Osteoblast (primary cell): ENCODE data around the gene TEPSIN. TPM values are rescaled to one million over a fixed set of nuclear protein-coding genes. Genes with fewer than 3 reads are reported as not detected.

Source experiments
- DNase-seq: peaks from one replicate; pipeline ENCODE4 v3.0.0; 2011; ENCODE audit warnings: low spot score, mixed read lengths; ENCODE audit not compliant: insufficient read length; ENCODE audit errors: missing footprints
- H2AFZ ChIP-seq: 2 replicates; pipeline ENCODE4 v1.6.0; 2011; ENCODE audit warnings: mild to moderate bottlenecking, low read length
- H3K27ac ChIP-seq: 2 replicates; pipeline ENCODE4 v1.5.1; 2011; ENCODE audit warnings: mild to moderate bottlenecking, low read depth, low read length, moderate library complexity
- H3K27me3 ChIP-seq: 2 replicates; pipeline ENCODE4 v1.6.0; 2012; ENCODE audit warnings: mild to moderate bottlenecking, control low read depth, inconsistent platforms, low read length, moderate library complexity; ENCODE audit not compliant: insufficient read depth
- H3K36me3 ChIP-seq: 2 replicates; pipeline ENCODE4 v1.5.1; 2011; ENCODE audit warnings: mild to moderate bottlenecking, low read length, control low read depth, moderate library complexity; ENCODE audit not compliant: insufficient read depth
- H3K4me1 ChIP-seq: 2 replicates; pipeline ENCODE4 v1.5.1; 2011; ENCODE audit warnings: mild to moderate bottlenecking, low read length, control low read depth, moderate library complexity; ENCODE audit not compliant: insufficient read depth
- H3K4me2 ChIP-seq: 2 replicates; pipeline ENCODE4 v1.6.0; 2011; ENCODE audit warnings: mild to moderate bottlenecking, low read length; ENCODE audit not compliant: insufficient read depth
- H3K4me3 ChIP-seq: fragments of 200-600 bp; sonication (generic); 3 replicates; pipeline ENCODE4 v1.5.1; 2012; ENCODE audit warnings: mild to moderate bottlenecking, low read length, inconsistent platforms; ENCODE audit not compliant: insufficient read depth
- H3K79me2 ChIP-seq: 2 replicates; pipeline ENCODE4 v1.6.0; 2012; ENCODE audit warnings: mild to moderate bottlenecking, low read length, control low read depth, inconsistent platforms; ENCODE audit not compliant: insufficient read depth
- H3K9me3 ChIP-seq: 2 replicates; pipeline ENCODE4 v1.5.1; 2011; ENCODE audit warnings: low read depth, low read length, control low read depth
- H4K20me1 ChIP-seq: 2 replicates; pipeline ENCODE4 v1.6.0; 2012; ENCODE audit warnings: mild to moderate bottlenecking, low read length, control low read depth; ENCODE audit not compliant: insufficient read depth
- total RNA-seq: library from RNA; depleted of rRNA; stranded (reverse); fragments of >200 nt; gene quantifications from 2 replicates; pipeline ENCODE4 v1.2.3, GENCODE V29; 2012
- TF ChIP-seq, protein P1 (sequence below): IDR thresholded peaks from 2 replicates; pipeline ENCODE4 v1.5.1; 2011; ENCODE audit warnings: mild to moderate bottlenecking, low read depth, low read length, moderate library complexity; ENCODE audit errors: extremely low read depth

The TEPSIN gene
- total RNA-seq, 1 donor: 16.6 TPM

GRCh38 chr17:81250286-81251093 is 11.6 kb upstream of the TEPSIN start:
- no peak overlapping the region for H3K4me3 ChIP-seq
- H3K27ac ChIP-seq: no peak overlapping the region
- peaks cover 22% of the 10 kb centered on the region for H3K36me3 ChIP-seq
- no peaks in the 10 kb centered on the region for H3K9me3 ChIP-seq
- H3K79me2 ChIP-seq: peaks cover 8% of the 10 kb centered on the region
- H3K4me2 ChIP-seq: no peak overlapping the region
- H3K27me3 ChIP-seq: no peaks in the 10 kb centered on the region
- no peaks in the 10 kb centered on the region for H3K4me1 ChIP-seq
- no peak for DNase-seq
- TF ChIP-seq, protein P1, sequence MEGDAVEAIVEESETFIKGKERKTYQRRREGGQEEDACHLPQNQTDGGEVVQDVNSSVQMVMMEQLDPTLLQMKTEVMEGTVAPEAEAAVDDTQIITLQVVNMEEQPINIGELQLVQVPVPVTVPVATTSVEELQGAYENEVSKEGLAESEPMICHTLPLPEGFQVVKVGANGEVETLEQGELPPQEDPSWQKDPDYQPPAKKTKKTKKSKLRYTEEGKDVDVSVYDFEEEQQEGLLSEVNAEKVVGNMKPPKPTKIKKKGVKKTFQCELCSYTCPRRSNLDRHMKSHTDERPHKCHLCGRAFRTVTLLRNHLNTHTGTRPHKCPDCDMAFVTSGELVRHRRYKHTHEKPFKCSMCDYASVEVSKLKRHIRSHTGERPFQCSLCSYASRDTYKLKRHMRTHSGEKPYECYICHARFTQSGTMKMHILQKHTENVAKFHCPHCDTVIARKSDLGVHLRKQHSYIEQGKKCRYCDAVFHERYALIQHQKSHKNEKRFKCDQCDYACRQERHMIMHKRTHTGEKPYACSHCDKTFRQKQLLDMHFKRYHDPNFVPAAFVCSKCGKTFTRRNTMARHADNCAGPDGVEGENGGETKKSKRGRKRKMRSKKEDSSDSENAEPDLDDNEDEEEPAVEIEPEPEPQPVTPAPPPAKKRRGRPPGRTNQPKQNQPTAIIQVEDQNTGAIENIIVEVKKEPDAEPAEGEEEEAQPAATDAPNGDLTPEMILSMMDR: no peak
- H2AFZ ChIP-seq: no peak overlapping the region
- peaks cover 23% of the 10 kb centered on the region for H4K20me1 ChIP-seq

- Histone ChIP-seq H3K4me3 (no peak overlapping the region), H4K20me1 (peaks cover 30% of the 10 kb centered on the region), H3K27ac (no peak overlapping the region), H3K36me3 (peaks cover 22% of the 10 kb centered on the region), H3K4me2 (no peak overlapping the region), H3K4me1 (peaks cover 10% of the 10 kb centered on the region), H3K27me3 (no peaks in the 10 kb centered on the region), H2AFZ (no peak overlapping the region), H3K79me2 (peaks cover 8% of the 10 kb centered on the region), H3K9me3 (no peaks in the 10 kb centered on the region)
- TF ChIP-seq, protein P1: no peak
- DNase-seq: no peak
Observed at GRCh38 chr17:81249223-81250040, 10.6 kb upstream of the TEPSIN start.

- Histone ChIP-seq H3K9me3 (no peaks in the 10 kb centered on the region), H3K4me2 (no peak overlapping the region), H3K36me3 (peaks cover 17% of the 10 kb centered on the region), H3K79me2 (peaks cover 5% of the 10 kb centered on the region), H3K27ac (no peak overlapping the region), H2AFZ (no peak overlapping the region), H4K20me1 (peaks cover 27% of the 10 kb centered on the region), H3K4me3 (no peak overlapping the region), H3K27me3 (no peaks in the 10 kb centered on the region), H3K4me1 (peaks cover 12% of the 10 kb centered on the region)
- DNase-seq: no peak
- TF ChIP-seq, protein P1: no peak
Observed at GRCh38 chr17:81248649-81249048, 9.8 kb upstream of the TEPSIN start.
